Activated CD4-positive, CD25-positive, alpha-beta regulatory T cell treated with anti-CD3 and anti-CD28 coated beads, Interleukin-2, amount 50 U/mL, for 16 hours (primary cell): ENCODE data around the gene ABCF2.

Source experiments
- DNase-seq: peaks from one replicate; pipeline ENCODE4 v3.0.0-alpha.2; 2020; ENCODE audit warnings: low read depth, low spot score

ABCF2 gene

DNA sequence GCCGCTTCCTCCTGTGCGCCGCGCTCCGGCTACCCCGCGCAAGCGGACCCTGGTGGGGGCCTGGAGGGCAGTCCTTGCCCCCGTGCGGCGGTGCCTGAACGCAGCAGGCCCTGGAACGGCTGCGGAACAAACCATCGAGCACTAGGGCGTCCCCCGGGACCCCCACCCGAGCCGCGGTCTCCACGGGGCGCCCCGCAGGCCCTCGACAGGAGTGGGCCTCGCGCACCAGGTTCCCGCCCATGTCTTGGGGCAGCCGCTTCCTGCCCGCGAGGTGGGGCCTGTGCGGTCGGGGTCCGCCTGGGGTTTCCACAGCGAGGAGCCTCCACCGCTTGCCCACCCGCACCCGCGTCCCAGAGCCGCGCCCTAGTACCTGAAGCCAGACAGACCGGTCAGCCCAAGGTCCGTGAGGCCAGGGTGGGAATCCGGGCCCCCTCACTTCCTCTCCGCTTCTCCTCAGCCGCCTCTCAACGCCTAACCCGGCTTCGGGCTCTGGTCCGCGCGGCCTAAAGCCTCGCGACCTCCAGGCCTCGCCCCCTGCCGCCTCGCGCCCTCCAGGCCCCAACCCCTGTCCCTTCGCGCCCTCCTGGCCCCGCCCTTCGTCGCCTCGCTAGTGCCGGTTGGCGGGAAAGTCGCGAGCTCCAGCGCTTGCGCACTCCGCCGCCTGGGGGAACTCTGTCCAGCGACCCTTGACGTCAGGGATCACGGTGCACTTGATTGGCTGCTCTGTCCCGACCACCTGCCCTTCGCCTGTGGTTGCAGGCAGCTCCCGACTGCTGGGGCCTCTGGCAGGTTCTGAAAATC, 52.6 kb downstream of the ABCF2 start:
- DNase-seq: no peak

DNA sequence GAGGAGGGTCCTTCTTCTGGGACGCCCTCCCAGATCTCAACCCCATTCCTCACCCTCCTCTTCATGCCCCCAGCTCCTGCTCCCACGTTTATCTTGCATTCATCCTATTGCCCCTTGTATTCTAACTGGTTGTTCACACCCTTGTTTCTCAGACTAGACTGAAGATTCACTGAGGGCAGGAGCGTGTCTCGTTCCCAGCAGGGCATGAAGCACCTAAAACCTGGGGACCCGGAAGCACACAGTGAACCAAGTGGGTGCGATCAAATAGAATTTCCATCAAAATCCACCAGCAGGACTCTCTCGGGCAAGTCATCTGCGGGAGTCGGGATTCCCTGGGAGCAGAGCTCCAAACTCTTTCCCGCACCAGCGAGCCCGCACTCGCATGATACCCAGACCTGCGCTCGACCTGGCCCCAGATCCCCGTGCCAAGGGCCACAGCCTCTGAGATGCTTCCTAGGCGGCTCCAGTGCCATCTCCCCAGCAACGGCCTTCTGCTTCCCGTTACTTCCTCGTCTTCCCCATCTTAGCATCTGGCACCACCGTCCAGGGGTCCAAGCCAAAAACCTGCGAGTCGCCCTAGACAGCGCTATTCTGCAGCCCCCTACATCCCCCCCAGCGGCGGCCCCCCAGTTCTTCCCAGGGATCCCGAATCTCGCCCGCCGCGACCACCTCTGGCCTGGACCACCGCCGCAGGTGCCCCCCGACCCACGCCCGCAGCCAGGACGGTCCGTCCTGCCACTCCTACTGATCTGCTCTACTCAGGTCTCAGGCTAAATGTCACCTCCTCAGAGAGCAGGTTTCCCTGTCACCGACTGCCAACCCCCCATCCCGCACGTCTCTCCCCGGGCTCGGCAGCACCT, 53.4 kb downstream of the ABCF2 start:
- no peak for DNase-seq

DNA sequence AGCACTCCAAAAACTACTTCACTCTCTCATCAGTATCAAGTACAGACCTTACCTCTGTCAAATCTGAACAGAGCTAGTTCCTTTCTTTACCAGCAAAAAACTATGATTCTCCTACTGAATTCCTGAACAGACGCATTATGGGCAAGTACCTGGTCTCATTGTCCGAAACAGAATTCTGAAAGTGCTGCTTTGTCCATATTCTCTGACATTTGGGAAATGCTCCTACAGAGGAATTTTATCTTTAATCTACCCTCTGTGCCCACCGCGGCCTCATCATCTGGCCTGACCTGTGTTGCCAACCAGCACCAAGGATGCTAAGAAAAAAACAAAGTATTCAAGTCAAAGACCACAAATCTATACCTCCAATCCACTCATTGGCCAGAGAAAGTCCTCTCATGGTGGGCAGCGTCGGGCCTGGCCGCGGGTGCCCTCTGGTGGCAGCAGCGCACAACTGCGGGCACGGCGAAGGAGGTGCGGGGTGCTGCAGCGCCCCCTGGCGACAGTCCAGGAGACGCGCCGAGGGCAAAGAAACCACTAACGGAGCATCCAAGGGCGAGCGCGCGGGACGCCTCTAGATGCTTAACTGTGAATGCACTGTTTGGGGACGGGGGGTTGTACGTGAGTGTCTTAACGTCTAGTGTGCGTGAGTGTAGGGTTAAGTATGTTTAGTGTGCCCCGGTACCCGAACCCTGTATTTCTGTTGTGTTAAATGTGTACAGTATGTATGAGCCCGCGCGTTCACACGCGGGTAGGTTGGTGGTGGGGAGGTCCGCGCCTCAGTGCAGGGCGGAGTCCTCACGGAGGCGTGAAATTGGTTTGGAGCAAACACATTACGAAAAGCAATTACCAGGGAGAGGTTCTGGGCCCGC, 54.5 kb downstream of the ABCF2 start:
- DNase-seq: peak; percentile 63

DNA sequence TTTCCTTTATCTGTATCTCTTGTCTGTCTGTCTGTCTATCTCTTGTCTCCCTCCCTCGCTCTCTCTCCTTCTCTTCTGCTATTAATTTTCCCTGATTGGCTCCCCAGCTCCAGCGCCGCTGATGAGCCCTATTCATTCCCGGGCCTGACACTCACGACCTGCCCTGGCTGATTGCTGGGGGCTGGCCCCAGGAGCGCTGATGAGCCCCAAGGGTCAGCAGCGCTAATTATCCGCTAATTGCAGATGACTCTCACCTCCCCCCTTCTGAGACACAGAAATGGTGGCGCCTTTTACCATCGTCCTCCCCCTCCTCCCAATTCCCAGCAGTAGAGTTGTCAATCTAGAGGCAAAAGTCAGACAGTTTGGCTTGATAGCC, 58.2 kb downstream of the ABCF2 start:
- DNase-seq: no peak

DNA sequence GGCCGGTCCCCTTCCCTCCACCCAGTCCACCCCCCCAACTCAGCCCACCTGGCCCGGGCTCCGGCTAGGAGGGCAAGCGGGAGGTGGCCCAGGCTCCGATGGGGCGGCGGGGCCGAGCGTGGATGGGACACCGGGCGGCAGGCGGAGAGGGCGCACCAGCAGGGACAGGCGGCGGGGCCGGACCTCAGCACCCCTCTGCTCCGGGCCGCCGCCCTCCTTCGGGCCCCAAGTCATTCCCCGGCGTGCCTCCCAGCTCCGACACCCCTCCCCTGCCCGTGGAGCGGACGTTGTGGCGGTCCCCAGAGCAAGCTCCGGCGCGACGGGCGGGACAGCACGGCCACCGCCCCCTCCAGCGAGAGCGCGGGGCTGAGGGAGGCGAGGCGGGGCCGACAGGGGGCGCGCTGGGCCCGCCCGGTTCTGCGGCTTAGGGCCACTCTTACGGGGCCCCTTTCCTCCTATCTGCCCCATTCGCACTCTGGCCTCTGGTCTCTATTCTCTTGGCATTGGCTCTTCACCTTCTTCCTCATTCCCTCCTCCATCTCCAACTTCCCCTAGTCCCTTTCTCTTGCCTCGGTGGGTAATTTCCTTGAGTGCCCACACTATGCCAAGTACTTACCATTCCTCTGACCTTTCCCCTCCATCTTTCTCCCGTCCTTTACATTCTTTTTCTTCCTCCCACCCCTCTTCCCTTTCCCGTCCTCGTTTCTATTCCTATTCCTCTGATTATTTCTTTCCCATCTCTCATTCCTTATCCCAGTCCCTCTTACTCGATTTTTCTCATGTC, 58.8 kb downstream of the ABCF2 start:
- DNase-seq: no peak

DNA sequence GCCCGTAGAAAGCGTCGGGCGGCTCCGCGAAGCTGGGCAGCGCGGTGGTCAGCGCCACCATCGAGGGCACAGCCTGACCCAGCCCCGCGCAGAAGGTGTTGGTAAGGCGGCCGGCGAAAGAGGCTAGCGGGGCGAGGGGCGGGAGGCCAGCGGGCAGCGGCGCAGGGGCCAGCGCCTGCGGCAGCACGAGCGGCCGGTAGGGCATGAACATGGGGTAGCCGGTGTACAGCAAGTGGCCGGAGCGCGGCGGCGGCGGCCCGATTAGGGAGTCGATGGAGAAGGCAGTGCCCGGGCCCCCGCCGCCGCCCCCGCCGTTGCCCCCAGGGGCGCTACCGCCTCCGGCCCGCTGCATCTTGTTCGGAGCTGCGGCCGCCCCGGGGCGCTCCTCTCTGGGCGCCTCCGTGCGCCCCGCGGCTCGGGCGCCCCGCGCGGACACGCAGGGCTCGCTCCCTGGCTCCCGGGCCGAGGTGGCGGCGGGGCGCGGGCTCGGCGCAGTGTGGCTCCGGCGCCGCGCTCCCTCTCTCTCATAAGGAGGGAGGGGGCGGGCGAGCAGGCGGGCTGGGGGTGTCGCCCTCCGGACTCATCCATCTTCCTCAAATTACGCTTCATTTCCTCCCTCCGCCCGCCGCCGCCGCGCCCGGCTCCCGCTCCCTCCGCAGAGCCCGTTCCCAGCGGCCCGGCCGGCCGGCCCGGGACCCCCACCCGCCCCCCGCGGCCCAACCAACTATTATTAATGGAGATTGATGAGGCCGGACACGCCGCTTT, 59.6 kb downstream of the ABCF2 start, which contains the start of gene GBX1:
GBX1 (minus strand) TSS at position 498 of the 765 bp plus-strand sequence; CDS start at position 352, 146 bp downstream.
- DNase-seq: no peak

DNA sequence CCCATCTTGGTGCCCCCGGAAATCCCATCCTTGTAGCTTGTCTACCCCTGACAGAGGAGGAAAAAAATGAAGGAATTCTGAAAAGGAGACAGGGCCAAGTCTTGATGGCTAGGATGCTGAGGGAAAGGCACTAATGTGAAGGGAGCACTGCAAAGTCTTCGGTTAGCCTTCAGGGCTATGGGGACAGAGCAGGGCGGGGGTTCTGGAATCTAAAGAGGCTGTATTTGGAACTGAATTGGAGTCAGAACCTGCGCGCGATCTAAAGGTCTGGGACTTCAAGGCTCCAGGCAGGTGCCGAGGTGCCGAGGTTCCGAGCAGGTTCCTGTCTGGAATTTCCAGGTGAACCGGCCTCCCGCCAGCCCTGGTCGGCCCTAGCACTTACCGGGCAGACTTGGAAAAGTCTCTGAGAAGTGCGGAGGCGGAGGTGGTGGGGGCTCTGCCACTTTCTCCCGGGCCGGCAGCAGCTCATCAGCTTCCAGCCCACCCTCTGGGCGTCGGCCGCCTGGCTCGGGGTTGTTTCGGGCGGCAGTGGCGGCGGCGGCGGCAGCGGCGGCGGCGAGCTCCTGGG, 60.3 kb downstream of the ABCF2 start:
- DNase-seq: no peak
